GM19463 (cell line): ENCODE data around the gene RAD51B.
A peak's percentile ranks its signal among the peaks of the same experiment; 100 is the strongest.

Experiments used
- ATAC-seq: cut with Tn5 transposase; IDR thresholded peaks from one replicate; pipeline ENCODE4 v1.9.1; 2021; ENCODE audit warnings: mild to moderate bottlenecking, moderate library complexity; ENCODE audit not compliant: unreplicated experiment

RAD51B gene

DNA sequence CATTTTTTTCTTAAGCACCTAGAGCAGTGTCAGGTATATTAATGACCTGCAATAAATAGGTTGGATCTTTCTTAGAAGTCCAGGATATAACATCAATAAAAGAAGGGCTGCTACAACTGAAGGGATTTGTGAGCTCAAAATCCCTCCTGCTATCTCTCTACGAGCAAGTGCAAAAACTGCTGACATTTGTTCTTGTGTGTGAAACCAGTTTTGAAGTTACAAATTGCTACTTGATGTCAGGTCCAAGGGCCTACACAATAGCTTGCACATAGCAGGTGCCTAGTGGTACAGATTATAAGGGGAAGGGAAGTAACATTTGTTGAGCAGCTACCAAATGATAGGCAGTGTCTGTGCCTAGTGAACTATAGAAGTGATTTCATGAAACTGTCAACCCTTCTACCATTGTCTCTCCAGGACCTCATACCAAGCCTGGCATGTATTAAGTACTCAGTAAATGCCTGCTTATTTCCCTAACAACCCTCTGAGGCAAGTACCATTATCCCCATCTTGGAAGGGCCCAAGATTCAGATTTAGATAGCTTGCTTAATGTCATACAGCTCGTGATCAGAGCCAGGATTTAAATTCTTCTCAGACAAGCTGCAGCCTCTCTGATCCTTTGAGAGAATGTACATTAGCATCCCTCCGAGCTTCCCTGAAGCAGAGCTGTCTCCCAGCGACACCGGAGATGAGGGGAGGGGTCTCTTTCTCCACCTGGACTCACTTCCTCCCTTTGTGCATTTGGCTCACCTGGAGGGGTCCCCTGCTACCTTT lies 673.0 kb downstream of the RAD51B start:
- no peak for ATAC-seq

DNA sequence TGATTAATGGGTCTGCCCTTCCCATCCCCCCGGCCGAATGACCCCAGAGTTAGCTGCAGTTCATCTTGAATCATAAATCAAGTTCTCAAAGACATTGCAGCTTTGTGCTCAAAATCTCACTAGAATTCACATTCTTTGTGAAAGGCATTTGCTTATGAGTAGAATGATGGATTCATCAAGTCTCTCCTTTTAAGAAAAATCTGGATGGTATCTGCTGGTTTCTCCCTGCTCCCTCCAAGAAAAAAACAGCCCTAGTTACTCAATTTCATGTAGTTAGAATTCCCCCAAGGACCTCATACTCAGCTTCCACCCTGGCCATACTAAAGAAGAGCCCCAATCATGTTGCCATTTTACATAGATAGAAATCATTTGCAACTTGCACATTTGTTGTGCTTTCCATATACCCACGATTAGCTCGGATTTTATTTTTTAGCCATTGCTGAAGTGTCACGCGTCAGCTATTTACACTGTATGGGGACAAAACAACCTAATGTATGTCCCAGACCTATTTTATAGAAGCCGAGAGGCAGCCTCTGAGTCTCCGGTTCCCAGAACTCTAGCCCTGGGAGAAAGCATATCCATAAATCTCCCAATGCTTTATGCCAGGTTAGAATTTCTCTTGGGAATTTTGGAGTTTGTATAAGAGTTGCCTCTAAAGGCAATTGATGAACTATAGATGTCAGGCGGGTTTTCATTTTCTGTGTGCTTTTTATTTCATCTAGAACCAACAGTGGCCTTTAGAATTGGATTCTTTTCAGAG lies 673.8 kb downstream of the RAD51B start:
- no peak for ATAC-seq

DNA sequence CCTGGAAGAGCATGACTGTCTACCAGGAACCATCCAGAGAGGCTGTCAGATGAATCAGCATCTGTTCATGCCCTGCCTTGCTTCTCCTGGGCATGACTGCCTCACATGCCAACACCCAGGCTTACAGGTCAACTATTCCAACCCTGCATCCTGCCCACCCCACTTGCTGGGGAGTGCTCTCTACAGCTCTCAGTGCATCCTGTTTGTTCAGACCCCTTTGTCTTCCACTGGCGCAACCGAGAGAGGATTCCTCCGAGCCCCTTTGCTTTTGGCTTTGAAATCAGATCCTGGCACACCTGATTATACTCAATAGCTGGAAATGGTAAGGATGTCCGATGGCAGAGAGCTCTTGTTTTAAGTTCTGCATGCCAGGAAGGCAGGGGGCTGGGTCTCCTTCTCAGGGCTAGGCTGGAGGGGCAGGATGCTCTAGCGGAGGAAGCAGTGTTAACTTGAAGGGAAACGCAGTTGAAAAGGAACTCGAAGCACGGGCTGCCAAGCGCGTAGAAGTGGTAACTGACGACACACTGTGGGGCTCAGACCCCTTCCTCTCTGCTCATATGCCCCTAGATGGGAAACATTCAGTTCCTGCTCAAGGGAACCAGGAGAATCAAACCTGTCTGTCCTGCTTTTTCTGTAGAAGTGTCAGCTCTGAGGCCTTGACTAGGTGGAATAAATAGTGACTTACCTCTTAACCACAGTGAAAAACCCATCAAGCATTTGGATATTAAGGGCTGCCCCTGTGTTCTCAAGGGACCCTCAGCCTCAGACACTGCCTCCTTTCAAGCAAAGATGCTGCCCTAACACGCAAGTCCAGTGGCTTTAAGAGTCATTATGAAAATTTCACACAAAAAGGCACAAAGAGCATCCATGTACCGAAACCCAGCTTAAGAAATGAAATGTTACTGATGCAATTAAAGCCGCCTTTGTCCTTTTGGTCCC lies 675.8 kb downstream of the RAD51B start:
- ATAC-seq, result peak; percentile 74

DNA sequence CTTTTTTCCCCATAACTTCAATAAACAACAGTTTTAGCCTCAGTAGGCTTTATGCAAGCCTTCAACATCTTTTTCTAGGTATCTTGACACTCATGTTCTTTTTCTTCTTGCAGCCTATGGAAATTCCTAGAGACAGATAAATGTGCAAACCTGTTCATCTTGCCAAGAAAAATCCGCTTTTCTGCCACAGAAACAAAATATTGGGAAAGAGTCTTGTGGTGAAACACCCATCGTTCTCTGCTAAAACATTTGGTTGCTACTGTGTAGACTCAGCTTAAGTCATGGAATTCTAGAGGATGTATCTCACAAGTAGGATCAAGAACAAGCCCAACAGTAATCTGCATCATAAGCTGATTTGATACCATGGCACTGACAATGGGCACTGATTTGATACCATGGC lies 677.4 kb downstream of the RAD51B start:
- no peak for ATAC-seq

DNA sequence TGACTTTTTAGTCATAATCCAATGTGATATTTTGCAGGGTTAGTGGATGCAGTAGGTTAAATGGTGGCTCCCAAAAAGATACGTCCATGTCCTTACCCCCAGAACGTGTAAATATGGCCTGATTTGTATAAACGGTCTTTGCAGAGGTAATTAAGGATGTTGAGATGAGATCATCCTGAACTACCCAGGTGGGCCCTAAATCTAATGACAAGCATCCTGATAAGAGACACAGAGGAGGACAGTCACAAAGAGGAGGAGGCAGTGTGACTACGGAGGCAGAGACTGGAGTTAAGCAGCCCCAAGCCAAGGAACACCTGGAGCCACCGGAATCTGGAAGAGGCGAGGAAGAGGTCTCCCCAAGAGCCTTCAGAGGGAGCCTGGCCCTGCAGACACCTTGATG lies 679.9 kb downstream of the RAD51B start:
- no peak for ATAC-seq

DNA sequence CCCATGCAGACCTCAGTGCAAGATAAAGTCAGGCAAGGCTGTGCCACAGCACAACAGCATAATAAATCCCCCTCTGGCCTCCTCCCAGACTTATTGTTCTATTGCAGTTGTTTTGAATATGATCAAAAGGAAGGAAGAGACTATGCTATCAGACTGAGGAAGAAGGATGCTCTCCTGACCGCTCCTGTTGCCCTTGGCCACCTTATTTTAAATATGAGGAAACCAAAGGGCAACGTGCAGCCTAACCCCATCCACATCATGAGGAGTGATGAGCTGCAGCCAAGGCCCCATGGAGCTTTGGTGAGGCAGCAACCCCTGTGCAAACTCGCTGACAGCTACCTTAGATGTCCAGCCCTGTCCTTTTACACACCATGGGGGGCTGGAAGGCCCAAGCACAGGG lies 681.6 kb downstream of the RAD51B start:
- ATAC-seq, result no peak

DNA sequence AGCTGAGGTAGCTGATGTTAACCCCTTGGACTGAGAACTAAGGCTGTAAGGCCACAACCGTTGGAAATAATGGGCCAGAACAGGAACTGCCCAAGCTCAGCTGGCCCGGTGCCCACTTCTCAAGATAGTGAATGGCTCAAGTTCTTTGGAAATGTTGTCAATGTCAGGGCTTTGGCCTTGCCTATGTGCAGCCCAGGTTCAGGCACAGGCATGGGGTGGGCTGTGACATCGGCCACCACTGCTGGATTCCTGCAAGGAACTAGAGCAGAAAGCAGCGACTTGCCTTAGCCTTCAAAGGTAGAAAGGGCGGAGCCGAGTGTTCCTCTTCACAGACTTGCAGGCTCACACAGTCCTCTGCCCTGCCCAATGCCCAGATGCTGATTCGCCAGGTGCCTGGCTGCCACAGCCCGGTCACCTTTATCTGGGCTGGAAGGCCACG lies 682.1 kb downstream of the RAD51B start:
- no peak for ATAC-seq

DNA sequence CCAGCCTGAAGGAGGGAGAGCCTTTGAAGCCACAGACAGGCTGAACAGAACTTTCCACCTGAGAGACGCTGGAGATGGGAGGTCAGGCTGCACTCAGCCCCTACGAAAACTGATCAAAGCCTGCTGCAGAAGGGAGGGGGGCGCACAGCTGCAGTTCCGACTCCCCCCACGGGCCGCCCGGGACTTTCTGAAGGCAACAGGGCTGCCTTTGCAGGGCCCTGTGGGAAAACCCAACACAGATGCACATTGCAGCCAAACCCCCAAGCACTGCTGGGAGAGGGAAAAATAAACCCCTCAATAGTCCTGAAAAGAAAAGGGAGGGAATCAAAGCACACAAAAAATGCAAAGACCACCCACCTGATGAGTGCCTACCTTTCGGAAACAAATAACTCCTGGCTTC lies 682.7 kb downstream of the RAD51B start:
- ATAC-seq, result no peak

DNA sequence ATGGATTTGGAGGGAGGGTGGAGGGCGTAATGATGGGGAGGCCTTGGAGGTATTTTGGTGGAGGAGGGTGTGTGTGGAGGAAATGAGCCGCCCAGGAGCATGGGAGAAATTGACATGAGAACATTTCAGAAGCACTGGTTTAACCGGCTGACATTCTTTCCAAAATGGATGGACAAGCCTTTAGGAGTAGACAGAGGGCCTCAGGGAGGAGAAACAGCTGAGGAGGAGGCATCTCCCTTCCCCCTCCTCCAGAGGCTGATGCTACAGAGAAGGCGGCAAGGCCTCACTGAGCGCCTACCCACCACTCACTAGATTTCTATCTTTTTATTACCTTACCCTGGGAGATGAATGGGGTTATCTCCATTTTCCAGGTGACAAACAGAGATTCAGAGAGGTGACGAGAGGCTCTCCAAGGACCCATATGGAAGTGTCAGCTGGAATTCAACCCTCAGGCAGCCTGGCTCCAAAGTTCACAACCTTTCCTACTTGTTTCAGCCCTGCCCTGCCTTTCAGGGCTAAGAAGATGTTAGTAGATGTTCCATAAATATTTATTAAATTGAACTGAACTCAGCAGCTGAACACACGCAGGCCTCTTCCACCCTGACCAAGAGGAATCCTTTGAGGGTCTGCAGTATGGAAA lies 683.7 kb downstream of the RAD51B start:
- ATAC-seq, result no peak

DNA sequence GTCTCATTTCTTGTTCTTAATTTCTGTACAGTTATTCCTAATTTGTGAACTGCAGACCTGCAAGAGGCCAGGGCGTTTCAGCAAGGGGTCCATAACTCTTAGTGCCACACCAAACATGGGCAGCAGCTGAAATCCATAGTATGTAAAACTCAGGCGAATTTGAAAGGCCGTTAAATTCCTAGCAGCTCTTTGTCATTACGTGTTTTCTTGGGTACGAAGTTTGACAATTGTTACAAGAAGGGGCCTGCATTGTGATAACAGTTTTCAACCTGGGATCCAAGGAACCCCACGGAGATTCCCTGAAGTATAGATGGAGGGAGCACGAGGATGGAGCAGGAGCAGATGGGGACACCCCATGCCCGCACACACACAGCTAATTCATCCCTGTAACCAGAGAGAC lies 685.3 kb downstream of the RAD51B start:
- ATAC-seq, result no peak

DNA sequence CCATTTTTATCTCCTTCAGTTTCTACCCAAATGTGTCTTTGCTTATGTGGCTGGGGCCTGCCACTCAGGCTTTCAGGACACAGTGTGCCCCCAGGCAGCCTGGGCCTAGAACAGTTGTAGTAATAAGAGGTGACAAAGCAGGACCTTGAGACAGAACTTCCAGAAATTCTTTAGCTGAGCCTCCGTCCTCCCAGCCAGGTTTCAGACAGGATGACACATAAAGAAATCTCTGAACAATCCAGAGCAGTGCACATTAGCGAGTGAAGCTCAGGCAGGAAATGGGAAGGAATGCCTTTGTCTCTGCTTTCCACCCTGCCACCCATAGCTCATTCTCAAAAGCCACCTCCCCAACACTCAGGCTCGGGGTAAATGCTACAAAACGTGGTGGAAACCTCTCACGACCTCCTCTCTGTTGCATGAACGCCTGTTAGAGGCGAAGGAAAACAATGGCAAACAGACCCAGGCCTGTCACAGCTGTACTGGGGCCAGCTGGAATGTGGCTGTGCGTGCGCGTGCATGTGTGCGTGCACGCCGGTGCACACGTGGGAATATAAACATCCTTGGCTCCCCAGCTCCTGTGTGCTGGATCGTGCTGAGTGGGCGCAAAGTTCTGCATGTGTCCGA lies 686.6 kb downstream of the RAD51B start:
- peak; percentile 10 for ATAC-seq

DNA sequence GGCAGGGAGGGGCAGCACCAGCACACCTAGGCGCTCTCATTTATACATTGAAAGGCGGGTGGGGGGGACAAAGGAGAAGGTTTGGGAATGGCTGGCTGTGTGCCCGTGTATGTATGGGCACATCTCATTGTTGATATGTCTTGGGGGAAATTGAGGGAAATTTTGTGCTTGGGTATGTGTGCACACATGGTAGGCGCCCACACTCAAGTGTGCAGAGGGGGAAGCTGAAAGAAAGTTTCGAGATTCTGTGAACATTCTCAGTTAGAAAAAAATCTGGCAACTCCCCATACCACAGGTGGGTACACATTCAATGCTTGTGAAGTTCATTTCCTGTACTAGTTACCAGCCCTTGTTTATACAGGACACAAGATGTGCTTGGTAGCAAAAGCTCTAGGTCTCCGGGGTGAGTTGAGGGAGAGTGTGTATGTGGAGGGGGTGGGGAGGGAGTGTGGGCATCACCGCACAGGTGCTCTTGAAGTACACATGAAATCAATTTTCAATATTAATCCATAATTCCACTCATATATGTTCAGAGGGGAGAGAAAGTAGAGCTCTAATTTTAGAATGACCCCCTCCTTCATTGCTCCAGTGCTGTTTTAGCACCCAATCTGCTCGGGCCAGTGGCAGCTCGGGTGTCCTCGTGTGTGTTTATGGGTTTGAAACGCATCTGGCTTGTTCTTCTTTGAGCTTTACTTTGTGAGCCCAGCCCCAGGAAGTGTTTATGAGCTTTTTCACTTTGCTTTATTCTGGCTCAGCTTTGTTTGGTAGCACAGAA lies 687.3 kb downstream of the RAD51B start:
- ATAC-seq, result peak; percentile 79

DNA sequence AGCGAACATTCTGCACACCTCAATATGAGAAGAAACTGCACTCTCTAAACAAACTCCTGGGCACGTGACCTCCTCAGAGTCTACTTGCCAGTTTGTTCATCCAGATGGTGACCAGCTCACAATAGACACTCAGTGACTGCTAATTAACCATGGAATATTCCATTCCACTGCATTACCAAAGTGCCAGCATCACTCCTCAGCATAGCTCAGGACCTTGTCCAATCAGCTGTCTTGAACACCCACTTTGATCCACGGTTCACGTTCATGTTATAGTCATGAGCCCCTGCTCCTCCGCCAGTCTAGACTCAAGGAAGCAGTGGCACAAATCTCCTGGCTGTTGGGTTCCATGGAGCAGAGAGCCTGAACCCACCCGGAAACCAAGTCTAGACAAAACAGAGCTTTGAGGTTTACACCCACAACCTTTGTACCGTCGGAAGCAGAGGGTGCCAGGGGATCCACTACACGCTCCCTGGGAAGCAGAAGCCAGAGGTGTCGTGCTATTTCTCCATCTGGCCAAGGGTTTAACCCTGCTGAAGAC lies 688.0 kb downstream of the RAD51B start:
- no peak for ATAC-seq

DNA sequence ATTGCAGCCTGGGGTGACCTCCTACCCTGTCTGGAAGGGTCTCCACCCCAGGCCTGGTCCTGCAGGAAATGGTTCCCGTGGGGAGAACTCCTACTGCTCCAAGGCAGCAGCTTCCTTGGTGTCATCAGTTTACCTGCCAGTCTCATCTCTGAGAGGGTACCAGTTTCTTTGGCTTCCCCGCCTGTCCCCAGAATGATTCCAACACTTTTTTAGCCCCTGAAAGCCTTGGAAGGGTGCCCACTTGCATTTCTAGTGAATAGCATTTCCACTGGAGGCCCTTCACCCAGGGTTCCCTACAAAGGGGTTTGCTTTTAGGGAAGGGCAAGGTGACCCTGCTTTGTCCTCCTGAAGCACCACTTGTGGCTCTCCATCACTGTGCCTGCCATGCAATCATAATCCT lies 689.0 kb downstream of the RAD51B start:
- ATAC-seq, result no peak

DNA sequence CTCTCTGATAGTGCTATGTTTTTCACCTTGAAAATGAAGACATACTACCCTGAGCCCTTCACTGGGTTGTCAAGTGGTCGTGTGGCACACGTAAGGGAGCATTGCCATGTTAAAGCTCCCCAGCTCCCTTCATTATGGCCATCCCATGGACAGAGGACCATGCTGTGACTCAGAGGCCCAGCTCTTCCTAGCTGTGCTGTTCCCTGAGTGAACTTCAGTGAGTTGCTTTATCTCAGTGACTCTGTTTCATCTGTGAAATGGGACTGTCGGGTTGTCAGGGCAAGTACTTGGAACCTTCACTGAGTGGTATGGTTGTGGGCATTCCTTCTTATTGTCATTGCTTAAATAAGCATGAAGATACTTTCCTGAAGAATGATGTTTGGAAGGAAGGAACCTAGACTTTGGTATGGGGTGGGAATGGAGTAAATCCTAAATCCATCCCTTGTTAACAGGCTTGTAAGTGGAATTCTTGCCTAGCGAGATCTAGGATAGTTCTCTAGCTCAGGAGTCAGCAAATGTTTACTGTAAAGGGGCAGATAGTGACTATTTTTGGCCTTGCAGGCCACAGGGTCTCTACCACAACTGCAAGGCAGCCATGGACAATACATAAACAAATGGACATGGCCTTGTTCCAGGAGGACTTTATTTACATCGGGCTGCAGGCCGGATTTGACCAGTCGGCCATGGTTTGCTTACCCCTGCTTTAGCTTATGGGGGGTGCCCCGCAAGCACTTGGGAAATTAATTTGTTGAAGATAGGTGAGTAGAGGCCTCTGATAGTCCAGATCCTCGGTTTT lies 689.8 kb downstream of the RAD51B start:
- ATAC-seq, result no peak

DNA sequence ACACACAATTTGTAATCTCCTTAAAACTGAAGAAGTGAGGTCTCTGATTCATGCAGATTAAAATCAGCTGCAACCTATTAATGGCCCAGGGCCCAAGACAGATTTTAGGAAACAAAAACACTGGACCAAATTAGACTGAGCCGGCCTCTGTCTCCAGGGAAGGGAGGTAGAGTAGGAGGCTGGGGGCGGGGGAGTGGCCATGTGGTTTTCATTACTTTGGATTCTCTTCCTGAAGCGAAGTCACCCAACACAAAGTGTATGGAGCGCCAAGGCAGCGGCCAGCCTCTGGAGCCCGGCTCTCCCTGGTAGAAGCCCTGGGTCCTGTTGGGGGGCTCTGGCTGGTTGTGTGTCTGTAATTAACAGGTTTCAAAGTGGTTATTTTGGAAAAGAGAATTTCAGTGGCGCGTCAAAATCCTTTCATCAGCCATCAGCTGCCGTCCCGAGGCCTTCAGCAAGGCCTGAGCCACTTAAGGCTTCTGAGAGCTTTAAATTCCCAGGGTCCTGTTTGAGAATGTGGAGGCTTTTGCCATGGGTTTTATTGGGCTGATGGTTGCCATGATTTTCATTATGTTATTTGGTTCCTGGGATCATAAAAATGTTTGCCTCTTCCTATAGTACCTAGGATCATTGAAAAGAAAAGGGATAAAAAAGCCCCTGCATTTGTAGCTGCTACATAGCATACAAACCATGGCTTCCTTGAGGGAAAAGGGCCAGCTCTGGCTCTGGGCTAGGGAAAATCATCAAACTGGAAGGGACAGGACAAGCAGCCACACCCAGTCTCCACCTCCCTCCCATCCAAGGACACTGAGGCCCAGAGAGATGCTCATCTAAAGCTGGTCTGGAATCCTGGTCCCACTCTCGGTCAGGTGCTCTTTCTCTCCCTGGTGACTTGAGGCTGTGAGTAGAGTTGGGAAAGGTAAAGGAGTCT lies 690.9 kb downstream of the RAD51B start:
- ATAC-seq, result no peak
